ENCODE data around the gene WTIP.
A peak's percentile ranks its signal among the peaks of the same experiment; 100 is the strongest.

WTIP gene

GRCh38 chr19:34479396-34479795 lies 2.2 kb upstream of the WTIP start:
- DNase-seq (ENCODE audit: low read depth) = no peak

GRCh38 chr19:34480491-34480890 lies 1.1 kb upstream of the WTIP start:
- no peak for DNase-seq (ENCODE audit: low read depth)

- DNase-seq (ENCODE audit: low read depth) = no peak
Measured at GRCh38 chr19:34481861-34482379, 362 bp downstream of the WTIP start.

- DNase-seq (ENCODE audit: low read depth) = no peak
Measured at GRCh38 chr19:34482380-34483250, 1.1 kb downstream of the WTIP start.

- DNase-seq (ENCODE audit: low read depth) = no peak
Measured at GRCh38 chr19:34484328-34484727, 2.8 kb downstream of the WTIP start.

- DNase-seq (ENCODE audit: low read depth) = no peak
Measured at GRCh38 chr19:34485831-34486230, 4.3 kb downstream of the WTIP start.

- DNase-seq (ENCODE audit: low read depth) = no peak
Measured at GRCh38 chr19:34487651-34488051, 6.1 kb downstream of the WTIP start.

- DNase-seq (ENCODE audit: low read depth) = no peak
Measured at GRCh38 chr19:34489175-34489574, 7.6 kb downstream of the WTIP start.

GRCh38 chr19:34490141-34490766 lies 8.7 kb downstream of the WTIP start:
- DNase-seq (ENCODE audit: low read depth) = no peak

- DNase-seq (ENCODE audit: low read depth) = no peak
Measured at GRCh38 chr19:34493038-34493648, 11.6 kb downstream of the WTIP start.

- DNase-seq (ENCODE audit: low read depth) = no peak
Measured at GRCh38 chr19:34493649-34494044, 12.1 kb downstream of the WTIP start.

GRCh38 chr19:34494601-34495000 lies 13.0 kb downstream of the WTIP start:
- DNase-seq (ENCODE audit: low read depth) = no peak

- DNase-seq (ENCODE audit: low read depth) = no peak
Measured at GRCh38 chr19:34495416-34495815, 13.9 kb downstream of the WTIP start.

GRCh38 chr19:34497112-34497805 lies 15.7 kb downstream of the WTIP start:
- DNase-seq (ENCODE audit: low read depth) = no peak

- no peak for DNase-seq (ENCODE audit: low read depth)
Measured at GRCh38 chr19:34499155-34499834, 17.7 kb downstream of the WTIP start.

- DNase-seq (ENCODE audit: low read depth) = no peak
Measured at GRCh38 chr19:34500656-34501120, 19.1 kb downstream of the WTIP start.

- peak; percentile 61 for DNase-seq (ENCODE audit: low read depth)
Measured at GRCh38 chr19:34501339-34502320, 20.1 kb downstream of the WTIP start.

GRCh38 chr19:34502582-34503411 lies 21.2 kb downstream of the WTIP start:
- no peak for DNase-seq (ENCODE audit: low read depth)

- DNase-seq (ENCODE audit: low read depth) = no peak
Measured at GRCh38 chr19:34503531-34504272, 22.1 kb downstream of the WTIP start.

Measured in stimulated activated CD8-positive, alpha-beta memory T cell treated with anti-CD3 and anti-CD28 coated beads, Interleukin-12 subunit alpha, Interleukin-12 subunit beta, amount 100 ng/mL, for 4 hours (primary cell).